Adipocyte (in vitro differentiated cells): ENCODE results near the gene C1QTNF8.

Experiments
- DNase-seq: peaks from one replicate; pipeline ENCODE4 v3.0.0-alpha.2; 2015; ENCODE audit warnings: low read depth
- H3K27me3 ChIP-seq: replicated peaks from 2 replicates; pipeline ENCODE4 v1.7.0; 2013; ENCODE audit warnings: mild to moderate bottlenecking, low read length, moderate library complexity; ENCODE audit not compliant: control insufficient read depth, insufficient read depth
- H3K36me3 ChIP-seq: 2 replicates; pipeline ENCODE4 v1.7.0; 2013; ENCODE audit warnings: low read length, mild to moderate bottlenecking, moderate library complexity; ENCODE audit not compliant: control insufficient read depth, insufficient read depth, severe bottlenecking
- H3K4me1 ChIP-seq: 2 replicates; pipeline ENCODE4 v1.7.0; 2013; ENCODE audit warnings: mild to moderate bottlenecking, low read length, moderate library complexity; ENCODE audit not compliant: control insufficient read depth, insufficient read depth
- H3K4me3 ChIP-seq: 2 replicates; pipeline ENCODE4 v1.7.0; 2013; ENCODE audit warnings: mild to moderate bottlenecking, low read length, moderate library complexity
- H3K9ac ChIP-seq: 2 replicates; pipeline ENCODE4 v1.7.0; 2013; ENCODE audit warnings: mild to moderate bottlenecking, low read length, moderate library complexity
- H3K9me3 ChIP-seq: 2 replicates; pipeline ENCODE4 v1.7.0; 2013; ENCODE audit warnings: mild to moderate bottlenecking, low read length, moderate library complexity; ENCODE audit not compliant: control insufficient read depth

Gene C1QTNF8

DNA sequence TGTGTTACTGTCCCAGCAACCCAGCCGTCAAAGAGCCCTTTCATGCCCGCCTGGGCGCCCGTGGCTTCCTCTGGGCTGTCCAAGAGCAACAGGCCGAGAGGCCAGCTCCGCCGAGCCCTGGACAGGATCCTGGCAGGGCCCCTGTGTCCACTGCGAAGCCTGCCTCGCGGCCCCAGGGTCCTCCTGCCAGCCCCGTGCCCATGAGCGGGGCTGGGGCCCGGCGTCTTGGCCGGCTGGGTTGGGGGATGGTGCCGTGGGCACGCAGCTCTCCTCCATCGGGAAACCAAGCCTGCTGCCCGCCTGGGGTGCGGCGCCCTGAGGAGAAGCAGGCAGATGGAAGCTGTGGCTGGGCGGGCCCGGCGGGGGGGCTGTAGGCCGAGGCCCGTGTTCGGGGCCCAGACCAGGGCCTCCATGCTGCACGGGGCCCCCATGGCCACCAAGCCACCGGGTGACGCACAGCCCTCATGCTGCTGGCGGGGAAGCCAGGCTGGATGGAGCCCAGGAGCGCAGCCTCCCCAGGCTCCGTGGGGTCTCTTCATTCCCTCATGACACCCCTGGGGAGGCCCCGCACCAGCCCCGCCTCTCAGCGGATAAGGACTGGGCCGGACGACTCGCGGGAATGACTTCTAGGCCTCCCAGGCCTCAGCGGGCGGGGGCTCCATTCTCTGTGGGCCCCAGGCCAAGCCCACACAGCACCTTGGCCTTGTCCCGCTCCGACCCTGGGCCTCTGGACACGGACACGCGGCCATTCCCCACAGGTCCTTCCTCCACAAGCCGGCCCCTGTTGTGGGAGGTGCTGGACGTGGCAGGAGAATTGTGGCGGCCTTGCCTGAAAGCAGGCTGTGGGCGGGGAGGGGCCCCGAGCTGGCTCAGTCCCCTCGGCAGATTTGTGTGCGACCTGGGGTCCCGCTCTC, at the start of gene C1QTNF8:
Gene C1QTNF8, minus strand, starts transcription at position 76 of the 914 bp plus-strand sequence. CDS start 1,322 bp downstream, outside the sequence.
- Histone ChIP-seq H3K9ac (no peak within 1 kb of the TSS), H3K9me3 (no peaks in the 10 kb centered on the region), H3K36me3 (no peaks in the 10 kb centered on the region), H3K4me3 (no peak within 1 kb of the TSS), H3K4me1 (peaks cover 11% of the 10 kb centered on the region), H3K27me3 (peaks cover 15% of the 10 kb centered on the region)
- no peak for DNase-seq

- Histone ChIP-seq H3K4me1 (no peaks in the 10 kb centered on the region), H3K27me3 (peaks cover 30% of the 10 kb centered on the region), H3K9ac (no peak overlapping the region), H3K9me3 (peaks cover 4% of the 10 kb centered on the region), H3K36me3 (no peaks in the 10 kb centered on the region), H3K4me3 (no peak overlapping the region)
- no peak for DNase-seq
Measured at GRCh38 chr16:1145383-1146100, 49.5 kb upstream of the C1QTNF8 start.

DNA sequence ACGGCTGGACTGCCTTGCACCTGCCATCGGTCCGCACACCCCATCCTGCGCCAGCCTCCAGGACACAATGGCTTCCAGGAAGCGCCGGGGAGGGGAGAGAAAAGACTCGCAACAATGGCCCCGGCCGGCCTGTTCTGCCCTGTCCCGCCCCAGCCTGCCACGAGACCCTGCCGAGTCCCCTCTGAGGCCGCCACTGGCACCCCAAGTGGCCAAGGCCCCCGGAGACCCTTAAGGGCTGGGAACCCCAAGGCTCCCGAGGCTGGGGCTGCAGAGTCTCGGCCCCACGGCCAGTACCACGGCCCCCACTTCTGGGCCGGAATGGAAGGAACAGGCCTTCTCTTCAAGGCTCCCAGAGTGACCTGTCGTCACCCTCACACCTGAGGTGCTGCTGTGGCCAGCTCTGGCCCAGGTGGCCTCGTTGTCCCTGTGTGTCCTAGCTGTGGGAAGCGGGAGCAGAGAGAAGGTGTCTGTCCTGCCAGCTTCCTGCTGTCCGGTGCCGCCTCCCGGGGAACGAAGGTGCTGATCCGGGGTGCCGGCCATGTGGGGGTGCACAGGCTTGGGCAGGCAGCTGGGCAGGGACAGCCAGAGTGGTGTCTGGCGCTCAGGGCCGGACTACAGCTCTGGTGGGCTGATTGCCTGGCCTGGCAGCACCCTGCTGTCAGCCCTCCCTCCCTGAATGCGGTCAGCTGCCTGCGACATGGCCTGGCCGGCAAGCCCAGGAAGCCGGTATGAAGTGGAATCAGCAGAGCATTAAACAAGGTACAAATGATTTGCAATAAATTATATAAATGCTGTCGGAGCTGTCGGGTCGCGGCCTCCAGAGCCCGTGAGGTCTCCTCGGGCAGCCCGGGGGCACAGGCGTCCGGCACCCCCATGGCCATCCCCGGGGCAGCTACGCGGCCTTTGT, 48.7 kb upstream of the C1QTNF8 start:
- Histone ChIP-seq H3K27me3 (peaks cover 37% of the 10 kb centered on the region), H3K9me3 (peaks cover 4% of the 10 kb centered on the region), H3K9ac (no peak overlapping the region), H3K4me1 (no peaks in the 10 kb centered on the region), H3K36me3 (no peaks in the 10 kb centered on the region), H3K4me3 (no peak overlapping the region)
- no peak for DNase-seq

GRCh38 chr16:1143761-1144450, 47.9 kb upstream of the C1QTNF8 start:
- peaks cover 4% of the 10 kb centered on the region for H3K9me3 ChIP-seq
- H3K4me3 ChIP-seq, result no peak overlapping the region
- H3K36me3 ChIP-seq, result no peaks in the 10 kb centered on the region
- DNase-seq, result no peak
- H3K27me3 ChIP-seq, result peaks cover 33% of the 10 kb centered on the region
- H3K4me1 ChIP-seq, result no peaks in the 10 kb centered on the region
- H3K9ac ChIP-seq, result no peak overlapping the region

GRCh38 chr16:1142911-1143310, 46.9 kb upstream of the C1QTNF8 start:
- H3K36me3 ChIP-seq, result no peaks in the 10 kb centered on the region
- no peak overlapping the region for H3K4me3 ChIP-seq
- no peaks in the 10 kb centered on the region for H3K4me1 ChIP-seq
- H3K27me3 ChIP-seq, result peaks cover 31% of the 10 kb centered on the region
- peaks cover 4% of the 10 kb centered on the region for H3K9me3 ChIP-seq
- H3K9ac ChIP-seq, result no peak overlapping the region
- no peak for DNase-seq

DNA sequence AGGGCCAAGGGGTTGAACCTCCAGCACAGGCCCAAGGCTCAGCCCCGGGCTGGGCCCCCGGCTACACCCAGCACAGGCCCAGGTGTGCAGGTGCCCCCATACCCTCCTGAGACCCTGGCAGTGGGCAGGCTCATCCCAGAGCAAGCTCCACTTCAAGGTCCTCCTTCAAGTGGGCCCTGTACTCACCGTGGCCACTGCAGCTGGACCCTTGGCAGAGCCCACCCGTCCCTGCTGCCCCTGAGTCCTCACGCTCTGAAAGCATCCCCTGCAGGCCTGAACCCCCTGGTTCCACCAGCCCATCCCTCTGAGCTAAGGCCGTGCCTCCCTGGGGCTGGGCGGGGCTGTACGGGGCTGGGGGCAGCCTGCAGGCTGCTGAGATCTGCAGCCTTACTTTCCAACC, 45.7 kb upstream of the C1QTNF8 start:
- no peak for DNase-seq
- Histone ChIP-seq H3K4me1 (no peaks in the 10 kb centered on the region), H3K4me3 (no peak overlapping the region), H3K36me3 (no peaks in the 10 kb centered on the region), H3K27me3 (peaks cover 31% of the 10 kb centered on the region), H3K9ac (no peak overlapping the region), H3K9me3 (no peaks in the 10 kb centered on the region)

GRCh38 chr16:1141191-1141590, 45.1 kb upstream of the C1QTNF8 start:
- Histone ChIP-seq H3K4me1 (no peaks in the 10 kb centered on the region), H3K36me3 (no peaks in the 10 kb centered on the region), H3K27me3 (peaks cover 29% of the 10 kb centered on the region), H3K9me3 (no peaks in the 10 kb centered on the region), H3K4me3 (no peak overlapping the region), H3K9ac (no peak overlapping the region)
- DNase-seq, result no peak

GRCh38 chr16:1140582-1141162, 44.6 kb upstream of the C1QTNF8 start:
- Histone ChIP-seq H3K9me3 (no peaks in the 10 kb centered on the region), H3K27me3 (peaks cover 33% of the 10 kb centered on the region), H3K36me3 (no peaks in the 10 kb centered on the region), H3K4me1 (no peaks in the 10 kb centered on the region), H3K4me3 (no peak overlapping the region), H3K9ac (no peak overlapping the region)
- DNase-seq, result no peak

DNA sequence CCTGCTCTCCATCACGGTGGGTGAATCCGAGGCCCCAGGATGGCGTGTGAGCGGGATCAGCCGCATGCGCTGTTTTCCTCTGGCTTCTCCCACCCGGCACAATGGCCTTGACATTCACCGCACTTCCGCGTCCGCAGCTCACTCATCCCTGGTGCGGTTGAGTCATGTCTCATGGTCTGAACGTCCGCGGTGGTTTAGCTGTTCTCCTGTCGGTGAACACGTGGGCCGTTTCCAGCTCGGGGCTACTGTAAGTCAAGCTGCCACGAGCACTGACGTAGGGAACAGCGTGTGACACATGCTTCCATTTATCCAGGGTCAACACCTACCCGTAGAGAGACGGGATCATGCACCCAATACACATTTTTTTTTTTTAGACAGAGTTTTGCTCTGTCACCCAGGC, 41.6 kb upstream of the C1QTNF8 start:
- peaks cover 32% of the 10 kb centered on the region for H3K27me3 ChIP-seq
- H3K9ac ChIP-seq, result no peak overlapping the region
- no peaks in the 10 kb centered on the region for H3K4me1 ChIP-seq
- H3K36me3 ChIP-seq, result no peaks in the 10 kb centered on the region
- no peak for DNase-seq
- no peaks in the 10 kb centered on the region for H3K9me3 ChIP-seq
- H3K4me3 ChIP-seq, result no peak overlapping the region

GRCh38 chr16:1135459-1135825, 39.4 kb upstream of the C1QTNF8 start:
- H3K36me3 ChIP-seq, result no peaks in the 10 kb centered on the region
- no peak for DNase-seq
- H3K9ac ChIP-seq, result no peak overlapping the region
- H3K4me1 ChIP-seq, result no peaks in the 10 kb centered on the region
- H3K9me3 ChIP-seq, result no peaks in the 10 kb centered on the region
- H3K27me3 ChIP-seq, result peaks cover 26% of the 10 kb centered on the region
- no peak overlapping the region for H3K4me3 ChIP-seq
